Head of caudate nucleus (tissue), 42 donors: ENCODE data around the gene RUNDC1.

Experiments used
- DNase-seq, 42 donors: peaks; one replicate each; pipeline versions ENCODE4 v3.0.0 to v3.0.0-alpha.2; 2020 to 2021; ENCODE audit warnings: mixed read lengths in 7 of 42
- intact Hi-C: fragments of 100-400 bp; cut with DNase I; formaldehyde crosslinking; loops from one replicate; pipeline ENCODE4 v1.15.0; 2022

RUNDC1 gene

GRCh38 chr17:43028221-43028861, 48.0 kb downstream of the RUNDC1 start:
- DNase-seq = no peak
- intact Hi-C loops = loop anchor here (10.0 kb wide), 1 partner anchor 56 kb away; no protein-coding TSS in a partner anchor

- peak in 16 of 42 donors; percentile 26 to 72 (median 48) for DNase-seq
- intact Hi-C loops = no loop called here
These were observed 49.9 kb downstream of the RUNDC1 start for GRCh38 chr17:43030137-43030767.

GRCh38 chr17:43031666-43032065, 51.3 kb downstream of the RUNDC1 start:
- intact Hi-C loops = no loop called here
- no peak for DNase-seq

GRCh38 chr17:43033948-43034881, 53.9 kb downstream of the RUNDC1 start:
- intact Hi-C loops = no loop called here
- peak in 13 of 42 donors; percentile 24 to 58 (median 40) for DNase-seq

GRCh38 chr17:43034894-43035293, 54.5 kb downstream of the RUNDC1 start:
- intact Hi-C loops = no loop called here
- no peak for DNase-seq

GRCh38 chr17:43039646-43040045, 59.3 kb downstream of the RUNDC1 start:
- intact Hi-C loops = no loop called here
- DNase-seq = no peak

- no peak for DNase-seq
- intact Hi-C loops = no loop called here
These were observed 60.3 kb downstream of the RUNDC1 start for GRCh38 chr17:43040655-43041054.

GRCh38 chr17:43042025-43042628, 61.8 kb downstream of the RUNDC1 start:
- intact Hi-C loops = no loop called here

More at GRCh38 chr17:43042025-43042628, 61.8 kb downstream of the RUNDC1 start:
- DNase-seq = no peak
